Measurements from ENCODE around the gene TAGLN.

Gene TAGLN

GRCh38 chr11:117157507-117157906, 41.7 kb upstream of the TAGLN start:
- no peak overlapping the region for H2AFZ ChIP-seq (ENCODE audit: low read length)
- peaks cover 9% of the 10 kb centered on the region; the same call in 1 of the 2 replicates for H3K36me3 ChIP-seq (replicated peaks; ENCODE audit: insufficient read depth, low read length)
- H3F3A ChIP-seq (ENCODE audit: insufficient read depth, low read length) = no peaks in the 10 kb centered on the region
- TF ChIP-seq CTCF (IDR thresholded peaks at IDR 0.05; ENCODE audit: low read length) (no peak), EZH2phosphoT487 (IDR thresholded peaks at IDR 0.05; ENCODE audit: low read length) (no peak), EZH2 (optimal IDR thresholded peaks at IDR 0.05; ENCODE audit: low read depth, low read length) (no peak)
- no peak for DNase-seq
- H3K9me3 ChIP-seq (replicated peaks; ENCODE audit: insufficient read depth, low read length) = no peaks in the 10 kb centered on the region
- no peak overlapping the region for H3K9ac ChIP-seq (ENCODE audit: low read length)
- peaks cover 20% of the 10 kb centered on the region for H4K20me1 ChIP-seq (ENCODE audit: insufficient read depth, low read length)
- H3K4me1 ChIP-seq (ENCODE audit: low read length) = no peaks in the 10 kb centered on the region
- no peak overlapping the region for H3K4me3 ChIP-seq (ENCODE audit: low read length)
- no peak overlapping the region for H3K27ac ChIP-seq (ENCODE audit: low read length)
- H3K9me2 ChIP-seq (replicated peaks; ENCODE audit: insufficient read depth, low read length) = no peaks in the 10 kb centered on the region
- no peak overlapping the region for H3K4me2 ChIP-seq (ENCODE audit: low read depth, low read length)
- H3K79me2 ChIP-seq (ENCODE audit: low read length) = peaks cover 93% of the 10 kb centered on the region
- no peaks in the 10 kb centered on the region for H3K27me3 ChIP-seq (replicated peaks; ENCODE audit: insufficient read depth, low read length)

GRCh38 chr11:117159892-117160291, 39.3 kb upstream of the TAGLN start:
- H3K9me2 ChIP-seq (replicated peaks; ENCODE audit: insufficient read depth, low read length) = no peaks in the 10 kb centered on the region
- TF ChIP-seq EZH2phosphoT487 (IDR thresholded peaks at IDR 0.05; ENCODE audit: low read length) (no peak), CTCF (IDR thresholded peaks at IDR 0.05; ENCODE audit: low read length) (no peak), EZH2 (optimal IDR thresholded peaks at IDR 0.05; ENCODE audit: low read depth, low read length) (no peak)

DNA sequence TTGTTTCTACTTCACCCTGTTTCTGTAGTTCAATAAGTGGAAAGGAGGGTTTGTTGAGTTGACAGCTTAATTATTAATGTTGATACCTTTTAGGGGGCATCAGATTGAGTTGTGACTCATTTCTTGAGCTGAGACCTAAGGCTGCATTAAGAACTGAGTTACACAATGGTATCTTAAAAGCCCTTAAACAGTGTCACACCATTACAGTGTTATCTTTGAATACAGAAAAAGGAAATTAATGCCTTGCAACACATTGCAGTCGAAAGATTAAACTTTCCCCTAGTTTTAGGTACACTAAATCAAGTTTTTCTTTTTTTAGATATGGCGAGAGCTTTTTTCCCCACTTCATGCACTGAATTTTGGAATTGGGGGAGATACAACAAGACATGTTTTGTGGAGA, 38.3 kb upstream of the TAGLN start:
- no peaks in the 10 kb centered on the region for H3K4me1 ChIP-seq (ENCODE audit: low read length)
- no peaks in the 10 kb centered on the region for H3K27me3 ChIP-seq (replicated peaks; ENCODE audit: insufficient read depth, low read length)
- H3K36me3 ChIP-seq (replicated peaks; ENCODE audit: insufficient read depth, low read length) = peaks cover 13% of the 10 kb centered on the region; the same call in 1 of the 2 replicates
- TF ChIP-seq CTCF (IDR thresholded peaks at IDR 0.05; ENCODE audit: low read length) (no peak), EZH2 (optimal IDR thresholded peaks at IDR 0.05; ENCODE audit: low read depth, low read length) (no peak), EZH2phosphoT487 (IDR thresholded peaks at IDR 0.05; ENCODE audit: low read length) (no peak)
- no peak overlapping the region for H3K4me2 ChIP-seq (ENCODE audit: low read depth, low read length)
- no peak for DNase-seq
- peaks cover 63% of the 10 kb centered on the region for H3K79me2 ChIP-seq (ENCODE audit: low read length)
- H2AFZ ChIP-seq (ENCODE audit: low read length) = no peak overlapping the region
- peaks cover 7% of the 10 kb centered on the region for H4K20me1 ChIP-seq (ENCODE audit: insufficient read depth, low read length)
- no peaks in the 10 kb centered on the region for H3K9me3 ChIP-seq (replicated peaks; ENCODE audit: insufficient read depth, low read length)
- H3K9me2 ChIP-seq (replicated peaks; ENCODE audit: insufficient read depth, low read length) = no peaks in the 10 kb centered on the region
- H3K9ac ChIP-seq (ENCODE audit: low read length) = no peak overlapping the region
- H3K27ac ChIP-seq (ENCODE audit: low read length) = no peak overlapping the region
- H3K4me3 ChIP-seq (ENCODE audit: low read length) = no peak overlapping the region
- no peaks in the 10 kb centered on the region for H3F3A ChIP-seq (ENCODE audit: insufficient read depth, low read length)

More at GRCh38 chr11:117159892-117160291, 39.3 kb upstream of the TAGLN start:
- no peak for DNase-seq
- Histone ChIP-seq H2AFZ (ENCODE audit: low read length) (no peak overlapping the region), H3K4me3 (ENCODE audit: low read length) (no peak overlapping the region), H3K4me2 (ENCODE audit: low read depth, low read length) (no peak overlapping the region), H3K9me3 (replicated peaks; ENCODE audit: insufficient read depth, low read length) (no peaks in the 10 kb centered on the region), H3K9ac (ENCODE audit: low read length) (no peak overlapping the region), H3K27ac (ENCODE audit: low read length) (no peak overlapping the region), H3K27me3 (replicated peaks; ENCODE audit: insufficient read depth, low read length) (no peaks in the 10 kb centered on the region), H3K79me2 (ENCODE audit: low read length) (peaks cover 72% of the 10 kb centered on the region), H4K20me1 (ENCODE audit: insufficient read depth, low read length) (peaks cover 9% of the 10 kb centered on the region), H3F3A (ENCODE audit: insufficient read depth, low read length) (no peaks in the 10 kb centered on the region), H3K36me3 (replicated peaks; ENCODE audit: insufficient read depth, low read length) (peaks cover 13% of the 10 kb centered on the region; the same call in 1 of the 2 replicates), H3K4me1 (ENCODE audit: low read length) (no peaks in the 10 kb centered on the region)

All from MM.1S (cell line).